WTC11 (cell line): ENCODE results near the gene CAPN1. TPM values are rescaled to one million over a fixed set of nuclear protein-coding genes. Genes with fewer than 3 reads are reported as not detected.
"Not testable (repeated sequence)": the region's sequence is repeated elsewhere in the genome, so short reads cannot be mapped to it uniquely, and the experiment has no call there.

Experiments
- ATAC-seq: fragments of 200-7000 bp; cut with Tn5 transposase; 2 replicates; pipeline ENCODE4 v1.10.0; 2021; ENCODE audit warnings: mild to moderate bottlenecking, moderate library complexity
- CTCF ChIA-PET: fragments of 300-600 bp; sonication (Branson Sonifier 250); formaldehyde crosslinking; loops from one replicate; lab custom pipeline; 2021; ENCODE audit warnings: antibody characterized with exemption; lab: Charles Lee
- POLR2A ChIA-PET: fragments of 350-600 bp; sonication (Branson Sonifier 250); formaldehyde crosslinking; loops from one replicate; lab custom pipeline; 2021; ENCODE audit warnings: antibody characterized with exemption; lab: Charles Lee
- DNase-seq: peaks from one replicate; pipeline ENCODE4 v3.0.0; 2021; ENCODE audit warnings: low spot score
- H3K27ac Mint-ChIP-seq: 2 replicates; pipeline ENCODE4 v1.8.0; 2021; ENCODE audit warnings: mixed read lengths
- H3K27me3 Mint-ChIP-seq: 2 replicates; pipeline ENCODE4 v1.8.0; 2021; ENCODE audit warnings: low read depth, mild to moderate bottlenecking, moderate library complexity, mixed read lengths
- H3K36me3 Mint-ChIP-seq: 2 replicates; pipeline ENCODE4 v1.8.0; 2021; ENCODE audit warnings: mixed read lengths
- H3K4me1 Mint-ChIP-seq: 2 replicates; pipeline ENCODE4 v1.8.0; 2022; ENCODE audit warnings: mixed read lengths
- H3K4me3 Mint-ChIP-seq: 2 replicates; pipeline ENCODE4 v1.8.0; 2021; ENCODE audit warnings: mild to moderate bottlenecking, moderate library complexity, mixed read lengths
- H3K9me3 Mint-ChIP-seq: 2 replicates; pipeline ENCODE4 v1.8.0; 2021; ENCODE audit warnings: mixed read lengths
- ARID4B ChIP-seq: sonication (generic); formaldehyde crosslinking; IDR thresholded peaks from 2 replicates; pipeline ENCODE4 v1.8.0; 2023; ENCODE audit warnings: missing genetic modification reagents, mild to moderate bottlenecking, borderline replicate concordance
- CREB1 ChIP-seq: sonication (generic); formaldehyde crosslinking; IDR thresholded peaks from 2 replicates; pipeline ENCODE4 v1.8.0; 2023; ENCODE audit warnings: mild to moderate bottlenecking, missing genetic modification reagents
- E2F5 ChIP-seq: sonication (generic); formaldehyde crosslinking; IDR thresholded peaks from 2 replicates; pipeline ENCODE4 v1.8.1; 2022; ENCODE audit warnings: mild to moderate bottlenecking, moderate library complexity, missing genetic modification reagents
- ERG ChIP-seq: fragments of 250-450 bp; sonication (Bioruptor Pico); IDR thresholded peaks from 2 replicates; pipeline ENCODE4 v1.8.0; 2021; ENCODE audit warnings: mild to moderate bottlenecking
- FOXP4 ChIP-seq: sonication (generic); formaldehyde crosslinking; IDR thresholded peaks from 2 replicates; pipeline ENCODE4 v1.8.0; 2022; ENCODE audit warnings: mild to moderate bottlenecking, missing genetic modification reagents
- GABPB1 ChIP-seq: sonication (generic); formaldehyde crosslinking; IDR thresholded peaks from 2 replicates; pipeline ENCODE4 v1.8.1; 2023; ENCODE audit warnings: mild to moderate bottlenecking, missing genetic modification reagents
- HMGXB4 ChIP-seq: sonication (generic); formaldehyde crosslinking; IDR thresholded peaks from 2 replicates; pipeline ENCODE4 v1.8.1; 2023; ENCODE audit warnings: mild to moderate bottlenecking, moderate library complexity, missing genetic modification reagents
- IRF2 ChIP-seq: sonication (generic); formaldehyde crosslinking; IDR thresholded peaks from 2 replicates; pipeline ENCODE4 v1.8.0; 2022; ENCODE audit warnings: low read depth, missing genetic modification reagents, borderline replicate concordance
- KAT7 ChIP-seq: sonication (generic); formaldehyde crosslinking; IDR thresholded peaks from 2 replicates; pipeline ENCODE4 v1.8.1; 2023; ENCODE audit warnings: missing genetic modification reagents, mild to moderate bottlenecking, borderline replicate concordance
- NR1H2 ChIP-seq: sonication (generic); formaldehyde crosslinking; IDR thresholded peaks from 2 replicates; pipeline ENCODE4 v1.9.0; 2021; ENCODE audit warnings: mild to moderate bottlenecking, moderate library complexity, missing genetic modification reagents
- NR3C1 ChIP-seq: sonication (generic); formaldehyde crosslinking; conservative IDR thresholded peaks from 2 replicates; pipeline ENCODE4 v1.8.1; 2023; ENCODE audit warnings: low read depth, mild to moderate bottlenecking, missing genetic modification reagents
- RELA ChIP-seq: sonication (generic); formaldehyde crosslinking; IDR thresholded peaks from 2 replicates; pipeline ENCODE4 v1.8.1; 2022; ENCODE audit warnings: missing genetic modification reagents, mild to moderate bottlenecking, borderline replicate concordance
- TEAD4 ChIP-seq: sonication (generic); formaldehyde crosslinking; IDR thresholded peaks from 2 replicates; pipeline ENCODE4 v1.8.0; 2022; ENCODE audit warnings: mild to moderate bottlenecking, missing genetic modification reagents
- ZNF138 ChIP-seq: sonication (generic); formaldehyde crosslinking; conservative IDR thresholded peaks from 2 replicates; pipeline ENCODE4 v1.8.1; 2022; ENCODE audit warnings: mild to moderate bottlenecking, moderate library complexity, missing genetic modification reagents
- ZNF232 ChIP-seq: sonication (generic); formaldehyde crosslinking; IDR thresholded peaks from 2 replicates; pipeline ENCODE4 v1.8.0; 2022; ENCODE audit warnings: mild to moderate bottlenecking, missing genetic modification reagents
- ZNF671 ChIP-seq: fragments of 250-450 bp; sonication (Bioruptor Pico); IDR thresholded peaks from 2 replicates; pipeline ENCODE4 v1.8.0; 2021; ENCODE audit warnings: mild to moderate bottlenecking
- total RNA-seq: library from RNA; stranded (reverse); gene quantifications from 3 replicates; pipeline ENCODE4 v1.2.3, GENCODE V29; 2021

Gene CAPN1
- total RNA-seq, 1 experiment from 2014 or later = 257 TPM

GRCh38 chr11:65246506-65246905 lies 64.8 kb downstream of the CAPN1 start (continued):
- TF ChIP-seq ARID4B = no peak

GRCh38 chr11:65248184-65248710 lies 66.5 kb downstream of the CAPN1 start:
- not testable (repeated sequence) for DNase-seq, H3K36me3 Mint-ChIP-seq, H3K27me3 Mint-ChIP-seq, H3K9me3 Mint-ChIP-seq, H3K4me3 Mint-ChIP-seq, ATAC-seq, H3K27ac Mint-ChIP-seq
- ChIA-PET CTCF (interaction anchor here (0.6 to 10.8 kb wide), 6 partner anchors 23 to 83 kb away, joined by 3 to 138 read pairs (median 4); no protein-coding TSS in a partner anchor), POLR2A (interaction anchor here (2.1 kb wide), 1 partner anchor 23 kb away, joined by 7 read pairs; no protein-coding TSS in a partner anchor)
- H3K4me1 Mint-ChIP-seq = peaks cover 10% of the 10 kb centered on the region

GRCh38 chr11:65251476-65251875 lies 69.7 kb downstream of the CAPN1 start:
- TF ChIP-seq E2F5 (CRISPR knock-in tag) (no peak), RELA (CRISPR knock-in tag) (no peak), GABPB1 (CRISPR knock-in tag) (no peak), NR1H2 (CRISPR knock-in tag) (no peak), ZNF138 (CRISPR knock-in tag) (no peak), HMGXB4 (no peak), CREB1 (CRISPR knock-in tag) (no peak), ZNF671 (CRISPR knock-in tag) (no peak), ZNF232 (CRISPR knock-in tag) (no peak), ERG (no peak), FOXP4 (CRISPR knock-in tag) (no peak), TEAD4 (CRISPR knock-in tag) (no peak), KAT7 (CRISPR knock-in tag) (no peak), IRF2 (CRISPR knock-in tag) (no peak), NR3C1 (CRISPR knock-in tag) (no peak)
- ATAC-seq (no peak), DNase-seq (no peak)
- H3K4me1 Mint-ChIP-seq = no peaks in the 10 kb centered on the region
- H3K27me3 Mint-ChIP-seq = no peaks in the 10 kb centered on the region
- H3K27ac Mint-ChIP-seq = no peak overlapping the region
- no peak overlapping the region for H3K4me3 Mint-ChIP-seq
- ChIA-PET CTCF (interaction anchor here (0.9 to 10.8 kb wide), 12 partner anchors 8 to 134 kb away, joined by 3 to 138 read pairs (median 6); partner anchors contain the start of genes CAPN1 and ZNHIT2), POLR2A (no interaction called here)
- H3K36me3 Mint-ChIP-seq = no peaks in the 10 kb centered on the region
- H3K9me3 Mint-ChIP-seq = no peaks in the 10 kb centered on the region
